GM18867 (cell line): Measurements from ENCODE around the gene MINPP1.
A peak's percentile ranks its signal among the peaks of the same experiment; 100 is the strongest.
"Not testable (repeated sequence)": the region's sequence is repeated elsewhere in the genome, so short reads cannot be mapped to it uniquely, and the experiment has no call there.

Source experiments
- ATAC-seq: cut with Tn5 transposase; IDR thresholded peaks from one replicate; pipeline ENCODE4 v1.9.1; 2021; ENCODE audit warnings: mild to moderate bottlenecking, moderate library complexity; ENCODE audit not compliant: unreplicated experiment

Gene MINPP1, protein sequence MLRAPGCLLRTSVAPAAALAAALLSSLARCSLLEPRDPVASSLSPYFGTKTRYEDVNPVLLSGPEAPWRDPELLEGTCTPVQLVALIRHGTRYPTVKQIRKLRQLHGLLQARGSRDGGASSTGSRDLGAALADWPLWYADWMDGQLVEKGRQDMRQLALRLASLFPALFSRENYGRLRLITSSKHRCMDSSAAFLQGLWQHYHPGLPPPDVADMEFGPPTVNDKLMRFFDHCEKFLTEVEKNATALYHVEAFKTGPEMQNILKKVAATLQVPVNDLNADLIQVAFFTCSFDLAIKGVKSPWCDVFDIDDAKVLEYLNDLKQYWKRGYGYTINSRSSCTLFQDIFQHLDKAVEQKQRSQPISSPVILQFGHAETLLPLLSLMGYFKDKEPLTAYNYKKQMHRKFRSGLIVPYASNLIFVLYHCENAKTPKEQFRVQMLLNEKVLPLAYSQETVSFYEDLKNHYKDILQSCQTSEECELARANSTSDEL

DNA sequence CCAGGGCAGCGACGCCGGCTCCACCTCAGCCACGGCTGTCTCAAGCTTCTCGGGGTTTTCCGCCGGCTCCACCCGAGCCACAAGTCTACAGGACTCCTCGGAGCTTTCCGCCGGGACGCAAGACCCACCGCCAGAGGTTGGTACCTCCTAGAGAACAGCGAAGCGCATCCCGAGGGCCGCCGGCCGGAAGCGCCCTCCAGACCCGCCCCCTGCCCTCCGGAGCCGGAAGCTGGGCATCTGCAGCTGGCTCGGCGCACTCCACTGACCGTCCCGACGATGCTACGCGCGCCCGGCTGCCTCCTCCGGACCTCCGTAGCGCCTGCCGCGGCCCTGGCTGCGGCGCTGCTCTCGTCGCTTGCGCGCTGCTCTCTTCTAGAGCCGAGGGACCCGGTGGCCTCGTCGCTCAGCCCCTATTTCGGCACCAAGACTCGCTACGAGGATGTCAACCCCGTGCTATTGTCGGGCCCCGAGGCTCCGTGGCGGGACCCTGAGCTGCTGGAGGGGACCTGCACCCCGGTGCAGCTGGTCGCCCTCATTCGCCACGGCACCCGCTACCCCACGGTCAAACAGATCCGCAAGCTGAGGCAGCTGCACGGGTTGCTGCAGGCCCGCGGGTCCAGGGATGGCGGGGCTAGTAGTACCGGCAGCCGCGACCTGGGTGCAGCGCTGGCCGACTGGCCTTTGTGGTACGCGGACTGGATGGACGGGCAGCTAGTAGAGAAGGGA is at the start of gene MINPP1:
Gene MINPP1, plus strand, starts transcription at position 254 of the 726 bp plus-strand sequence. Its CDS starts 23 bp downstream, at position 277.
- peak; percentile 88 for ATAC-seq

DNA sequence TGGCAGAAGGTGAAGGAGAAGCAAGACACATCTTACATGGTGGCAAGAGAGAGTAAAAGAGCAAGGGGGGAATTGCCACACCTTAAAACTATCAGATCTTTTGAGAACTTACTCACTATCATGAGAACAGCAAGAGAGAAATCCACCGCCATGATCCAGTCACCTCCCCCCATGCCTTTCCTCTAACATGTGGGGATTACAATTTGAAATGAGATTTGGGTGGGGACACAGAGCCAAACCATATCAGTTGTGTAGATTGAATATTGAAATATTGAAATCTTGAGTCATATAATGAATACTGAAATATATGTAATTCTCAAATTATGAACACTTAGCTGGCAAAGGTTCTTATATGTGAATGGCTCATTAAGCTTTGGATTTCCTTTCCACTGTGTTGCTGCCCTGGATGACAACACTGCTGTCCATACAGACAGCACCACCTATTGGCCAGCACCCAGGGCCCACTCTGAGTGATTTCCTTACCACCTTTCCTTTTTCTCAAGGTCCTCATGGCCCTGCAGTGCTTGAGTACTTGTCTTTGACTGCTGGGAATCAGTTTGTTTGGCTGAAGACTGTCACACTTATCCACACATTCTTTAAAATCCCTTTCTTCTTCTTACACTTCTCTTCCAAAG is 48.0 kb upstream of the MINPP1 start:
- ATAC-seq: not testable (repeated sequence)

DNA sequence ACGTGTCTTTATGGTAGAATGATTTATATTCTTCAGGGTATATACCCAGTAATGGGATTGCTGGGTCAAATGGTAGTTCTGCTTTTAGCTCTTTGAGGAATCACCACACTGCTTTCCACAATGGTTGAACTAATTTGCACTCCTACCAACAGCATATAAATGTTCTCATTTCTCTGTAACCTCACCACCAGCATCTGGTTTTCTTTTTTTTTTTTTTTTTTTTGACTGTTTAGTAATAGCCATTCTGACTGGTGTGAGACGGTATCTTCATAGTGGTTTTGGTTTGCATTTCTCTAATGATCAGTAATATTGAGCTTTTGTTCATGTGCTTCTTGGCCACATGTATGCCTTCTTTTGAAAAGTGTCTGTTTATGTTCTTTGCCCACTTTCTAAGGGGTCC is 42.9 kb upstream of the MINPP1 start:
- not testable (repeated sequence) for ATAC-seq

DNA sequence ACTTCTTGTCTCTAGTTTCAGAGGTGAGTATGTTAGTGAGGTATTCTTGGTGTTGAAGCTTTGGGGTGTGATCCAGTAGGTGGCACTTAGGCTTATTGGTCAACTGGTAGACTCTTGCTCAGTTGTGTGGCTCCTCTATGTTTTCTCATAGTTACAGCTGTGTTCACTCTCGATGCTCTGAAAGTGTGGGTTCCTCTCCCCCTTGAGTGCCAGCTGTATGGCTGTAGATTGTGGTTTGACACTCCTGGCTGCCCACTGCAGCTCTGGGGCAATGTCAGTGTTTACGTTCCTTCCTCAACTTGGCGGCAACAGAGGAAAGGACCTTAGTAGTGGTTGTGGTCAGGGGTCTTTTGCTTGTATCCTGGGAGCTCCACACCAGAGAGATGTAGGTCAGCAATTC is 37.8 kb upstream of the MINPP1 start:
- peak; percentile 67 for ATAC-seq

DNA sequence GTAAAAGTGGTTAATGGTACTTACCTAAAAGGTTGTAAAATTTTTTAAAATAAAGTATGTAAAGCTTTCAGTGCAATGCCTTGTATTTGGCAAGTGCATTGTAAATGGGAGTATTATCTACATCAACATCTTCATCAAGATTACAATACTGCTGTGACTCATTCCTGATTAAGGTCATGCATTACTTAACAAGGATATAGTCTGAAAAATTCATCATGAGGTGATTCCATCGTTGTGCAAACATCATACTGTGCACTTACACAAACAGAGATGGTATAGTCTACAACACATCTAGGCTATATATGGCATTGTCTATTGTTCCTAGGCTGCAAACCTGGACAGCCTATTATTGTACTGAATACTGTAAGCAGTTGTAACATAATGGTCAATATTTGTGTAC is 16.0 kb upstream of the MINPP1 start:
- not testable (repeated sequence) for ATAC-seq

DNA sequence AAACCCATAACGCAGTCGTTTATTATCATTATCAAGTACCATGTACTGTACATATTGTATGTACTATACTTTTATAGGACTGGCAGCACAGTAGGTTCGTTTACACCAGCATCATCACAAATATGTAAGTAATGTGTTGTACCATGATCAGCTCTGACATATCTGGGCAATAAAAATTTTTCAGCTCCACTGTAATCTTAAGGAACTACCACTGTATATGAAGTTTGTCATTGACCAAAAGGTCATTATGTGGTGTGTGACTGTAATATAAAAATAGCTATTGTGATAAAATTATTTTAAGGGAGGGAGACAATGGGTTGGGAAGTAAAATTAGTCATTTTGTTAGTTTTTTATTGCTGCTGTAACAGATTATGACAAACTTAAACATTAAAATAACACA is 14.4 kb upstream of the MINPP1 start:
- ATAC-seq: not testable (repeated sequence)

DNA sequence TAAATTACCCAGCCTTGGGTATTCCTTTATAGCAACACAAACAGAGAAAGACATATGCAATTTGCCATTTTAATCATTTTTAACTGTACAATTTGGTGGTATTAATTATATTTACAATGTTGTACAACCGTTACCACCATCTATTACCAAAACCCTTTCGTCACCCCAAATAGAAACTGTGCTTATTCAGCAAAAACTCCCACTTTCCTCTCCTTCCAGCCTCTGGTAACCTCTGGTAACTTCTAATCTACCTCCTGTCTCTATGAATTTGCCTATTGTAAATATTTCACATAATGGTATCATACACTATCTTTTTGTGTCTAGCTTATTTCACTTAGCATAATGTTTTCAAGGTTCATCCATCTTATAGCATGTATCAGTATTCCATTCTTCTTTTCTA is 12.2 kb upstream of the MINPP1 start:
- ATAC-seq: not testable (repeated sequence)

DNA sequence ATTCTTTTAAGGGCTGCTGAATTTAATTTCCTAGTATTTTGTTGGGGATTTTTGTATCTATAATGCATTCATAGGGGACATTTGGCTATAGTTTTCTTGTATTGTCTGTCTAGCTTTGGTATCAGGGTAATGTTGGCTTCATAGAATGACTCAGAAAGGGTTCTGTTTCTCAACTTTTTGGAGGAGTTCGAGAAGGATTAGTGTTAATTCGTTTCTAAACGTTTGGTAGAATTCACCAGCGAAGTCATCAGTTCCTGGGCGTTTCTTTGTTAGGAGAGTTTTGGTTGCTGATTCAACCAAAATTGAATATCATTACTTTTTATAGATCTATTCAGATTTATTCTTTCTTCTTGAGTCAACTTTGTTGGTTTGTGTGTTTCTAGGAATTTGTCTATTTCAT is 9.2 kb upstream of the MINPP1 start:
- not testable (repeated sequence) for ATAC-seq

DNA sequence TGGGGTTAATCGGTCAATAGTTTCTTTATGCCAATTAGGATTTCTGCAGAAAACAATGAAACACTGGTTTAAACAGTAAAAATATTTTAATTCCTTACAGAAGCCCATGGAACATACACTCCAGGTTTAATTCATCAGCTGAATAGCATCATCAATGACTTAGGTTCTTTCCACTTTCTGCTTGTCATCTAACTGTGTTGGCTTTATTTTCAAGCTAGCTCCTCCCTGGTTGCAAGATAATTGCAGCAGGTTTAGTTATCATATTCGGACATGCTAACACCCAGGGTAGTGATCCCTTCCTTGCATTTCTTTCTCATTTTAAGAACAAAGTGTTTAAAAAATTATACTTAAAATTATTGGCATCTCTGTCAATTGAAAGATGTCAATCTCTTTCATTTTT is 7.3 kb upstream of the MINPP1 start:
- not testable (repeated sequence) for ATAC-seq

DNA sequence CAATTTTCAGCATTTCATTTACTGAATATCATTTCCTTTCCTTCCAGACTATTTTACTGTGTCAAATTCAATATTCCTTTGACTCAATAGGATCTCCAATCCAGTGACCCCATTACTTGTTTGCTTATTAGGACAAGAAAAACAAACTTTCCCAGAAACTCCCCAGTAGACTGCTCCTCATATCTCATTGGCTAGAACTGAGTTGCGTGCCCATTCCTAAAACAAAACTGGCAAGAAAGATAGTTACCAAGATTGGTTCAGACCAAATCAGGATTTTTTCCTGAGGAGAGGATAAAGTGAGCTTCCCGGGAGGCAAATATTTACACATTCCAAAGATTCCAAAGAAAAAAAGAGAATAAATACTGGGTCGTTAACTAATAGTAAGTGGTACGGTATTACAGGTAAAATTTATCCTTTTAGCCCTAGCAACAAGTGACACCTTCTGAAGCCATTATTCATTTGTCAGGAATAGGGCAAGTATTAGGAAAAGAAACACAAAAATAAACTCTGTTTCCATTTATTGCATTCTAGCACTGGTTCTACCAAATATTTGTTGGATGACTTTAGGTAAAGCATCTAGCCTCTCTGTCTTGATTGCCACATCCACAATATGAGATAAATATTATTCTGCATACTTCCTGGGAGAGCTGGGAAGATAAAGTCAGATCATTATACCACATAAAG is 6.4 kb upstream of the MINPP1 start:
- not testable (repeated sequence) for ATAC-seq

DNA sequence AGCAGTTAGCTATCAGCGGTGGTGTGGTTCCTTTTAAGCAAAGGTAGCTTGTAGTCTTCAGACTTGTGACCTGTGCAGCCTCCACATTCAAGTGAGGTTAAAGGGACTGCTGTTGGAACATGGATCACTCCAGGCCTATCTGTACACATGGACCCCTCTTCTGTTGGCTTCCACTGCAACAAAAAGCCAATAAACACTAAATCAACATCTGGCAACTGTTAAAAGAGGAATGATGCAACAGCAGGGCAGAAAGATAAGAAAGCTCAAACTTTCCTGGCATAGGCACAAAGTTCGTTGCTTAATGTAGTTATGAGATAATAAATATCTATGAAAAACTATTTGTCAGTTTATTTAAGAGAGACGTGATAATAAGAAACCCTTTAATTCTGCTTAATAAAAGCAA is 4.0 kb upstream of the MINPP1 start:
- ATAC-seq: no peak

DNA sequence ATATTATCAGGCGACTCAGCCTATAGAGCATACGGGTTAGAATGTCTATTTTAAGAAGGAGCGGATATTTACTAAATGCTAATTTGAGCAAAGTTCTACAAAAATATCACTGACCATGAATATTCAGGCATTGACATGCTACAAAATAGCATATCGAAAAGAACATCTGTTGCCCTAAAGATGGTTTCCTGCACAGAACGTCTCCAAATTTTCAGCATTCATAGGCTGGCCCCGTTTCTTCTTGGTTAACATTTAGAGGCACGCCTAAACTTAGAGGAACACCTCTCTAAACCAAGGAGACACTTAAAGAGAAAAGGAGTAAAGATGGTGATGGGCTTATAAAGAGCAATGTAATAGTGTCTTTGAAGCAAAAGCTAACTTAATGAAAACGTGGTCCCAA is 1.3 kb upstream of the MINPP1 start:
- no peak for ATAC-seq

DNA sequence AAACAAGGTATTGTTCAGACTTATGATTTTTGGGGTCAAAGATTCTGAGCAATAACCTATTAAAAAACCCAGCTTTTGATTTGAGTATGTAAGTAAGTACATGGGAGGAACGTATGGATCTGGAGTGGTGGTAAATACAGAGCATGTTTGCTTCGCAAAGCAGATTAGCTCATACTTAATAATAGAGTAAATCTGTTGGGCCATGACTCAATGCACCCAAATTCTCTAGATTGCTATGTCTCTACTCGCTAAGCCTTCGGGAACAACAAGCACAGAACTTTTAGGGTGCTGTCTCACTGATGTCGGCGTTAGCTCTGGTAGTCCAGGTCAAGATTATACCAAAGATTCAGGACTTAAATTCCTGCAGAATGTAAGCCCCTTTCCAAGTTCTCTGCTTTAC is 807 bp upstream of the MINPP1 start:
- ATAC-seq: no peak

DNA sequence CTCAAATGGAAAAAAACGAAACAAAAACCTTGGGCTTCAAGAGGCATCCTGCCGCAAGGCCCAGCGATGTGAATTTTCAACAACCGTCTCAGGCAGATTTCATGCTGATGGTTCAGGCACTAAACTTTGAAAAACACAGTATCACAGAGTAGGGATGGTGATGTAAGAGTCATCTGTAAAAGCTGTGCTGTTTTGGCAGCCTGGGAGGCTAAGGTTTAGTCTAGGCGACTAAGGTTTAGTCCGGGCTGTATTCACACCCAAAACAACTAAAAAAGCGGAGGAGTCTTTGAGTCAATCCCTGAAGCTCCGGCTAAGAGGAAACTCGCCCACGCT is 420 bp upstream of the MINPP1 start:
- no peak for ATAC-seq

DNA sequence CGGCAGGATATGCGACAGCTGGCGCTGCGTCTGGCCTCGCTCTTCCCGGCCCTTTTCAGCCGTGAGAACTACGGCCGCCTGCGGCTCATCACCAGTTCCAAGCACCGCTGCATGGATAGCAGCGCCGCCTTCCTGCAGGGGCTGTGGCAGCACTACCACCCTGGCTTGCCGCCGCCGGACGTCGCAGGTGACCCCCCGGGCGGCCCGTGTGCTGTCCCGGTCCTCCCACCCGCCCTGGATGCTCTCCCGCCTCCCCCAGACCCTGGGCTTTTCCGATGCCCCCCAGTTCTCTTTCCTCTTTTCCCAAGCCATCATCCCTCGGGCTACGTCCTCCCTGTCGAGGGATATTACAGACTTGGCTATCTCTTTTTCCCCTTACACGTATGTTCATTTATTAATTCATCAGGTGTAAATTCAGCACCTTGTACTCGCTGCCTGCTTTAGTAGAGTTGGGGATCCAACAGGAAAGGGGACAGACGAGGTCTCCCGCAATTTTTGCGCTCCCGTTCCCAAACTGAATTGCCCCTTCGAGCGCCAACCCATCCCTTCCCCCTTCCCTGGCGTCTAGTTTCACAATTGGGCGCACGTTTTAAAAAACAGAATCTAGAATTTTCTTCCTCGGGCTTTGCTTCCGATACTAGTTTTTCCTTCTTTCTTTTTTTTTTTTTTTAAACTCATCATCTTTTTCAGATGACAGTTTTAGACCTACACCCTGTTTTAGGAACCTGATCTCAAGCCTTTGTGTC is 846 bp downstream of the MINPP1 start:
- peak; percentile 68 for ATAC-seq

DNA sequence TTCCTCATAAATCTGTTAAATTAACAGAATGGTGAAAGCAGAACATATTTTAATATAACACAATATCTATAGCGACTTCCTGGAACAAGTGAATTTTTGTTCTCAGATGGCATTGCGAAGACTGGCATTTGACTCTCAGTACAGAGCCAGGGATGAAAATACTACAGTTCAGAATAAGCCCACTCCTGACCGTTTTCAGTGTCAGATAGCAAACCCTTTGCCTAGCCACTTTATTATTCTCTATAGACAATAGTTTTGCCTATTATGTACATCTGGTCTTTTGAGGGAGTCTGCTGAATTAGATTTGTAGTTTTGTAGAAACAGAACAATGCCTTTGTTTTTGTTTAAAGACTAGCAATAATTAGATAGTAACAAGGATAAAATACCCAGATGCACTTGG is 2.3 kb downstream of the MINPP1 start:
- no peak for ATAC-seq

DNA sequence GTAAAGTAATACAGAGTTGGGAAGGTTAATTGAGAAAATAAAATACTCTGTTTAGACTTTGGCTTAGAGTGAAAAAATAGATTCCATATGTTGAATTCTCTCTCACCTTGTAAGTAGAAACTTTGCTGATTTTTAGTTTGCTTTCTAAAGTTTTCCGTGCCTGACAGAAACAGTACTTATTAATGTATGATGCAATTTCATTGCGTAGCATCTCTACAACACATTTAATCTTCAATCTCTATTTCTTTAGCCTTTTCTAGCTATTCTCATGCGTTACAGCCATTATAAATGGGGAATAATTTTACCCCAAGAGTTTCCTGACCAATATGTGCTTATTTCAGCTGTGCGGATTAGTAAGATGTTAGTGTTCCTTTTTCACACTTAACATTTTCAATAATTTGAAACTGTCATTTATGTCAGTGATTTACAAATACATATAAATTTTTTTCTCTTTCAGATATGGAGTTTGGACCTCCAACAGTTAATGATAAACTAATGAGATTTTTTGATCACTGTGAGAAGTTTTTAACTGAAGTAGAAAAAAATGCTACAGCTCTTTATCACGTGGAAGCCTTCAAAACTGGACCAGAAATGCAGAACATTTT is 3.3 kb downstream of the MINPP1 start:
- no peak for ATAC-seq

DNA sequence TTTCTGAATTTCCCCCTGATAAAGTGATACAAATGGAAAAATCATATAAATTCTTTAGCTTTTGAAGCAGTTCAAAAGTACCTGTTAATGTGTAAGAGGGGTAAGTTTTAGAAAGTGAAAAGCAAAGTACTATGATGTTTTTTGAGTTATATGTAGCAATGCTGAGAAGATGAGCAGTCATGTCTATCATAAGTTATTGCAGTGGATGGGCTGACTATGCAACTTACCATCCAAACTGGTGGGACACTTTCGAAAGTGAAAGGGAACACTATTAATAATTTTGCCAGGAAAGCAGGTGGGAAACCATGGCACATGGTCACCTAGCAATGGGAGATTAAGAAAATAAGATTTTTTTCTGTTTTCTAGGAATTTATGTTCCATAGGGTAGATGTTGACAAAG is 4.1 kb downstream of the MINPP1 start:
- ATAC-seq: no peak

DNA sequence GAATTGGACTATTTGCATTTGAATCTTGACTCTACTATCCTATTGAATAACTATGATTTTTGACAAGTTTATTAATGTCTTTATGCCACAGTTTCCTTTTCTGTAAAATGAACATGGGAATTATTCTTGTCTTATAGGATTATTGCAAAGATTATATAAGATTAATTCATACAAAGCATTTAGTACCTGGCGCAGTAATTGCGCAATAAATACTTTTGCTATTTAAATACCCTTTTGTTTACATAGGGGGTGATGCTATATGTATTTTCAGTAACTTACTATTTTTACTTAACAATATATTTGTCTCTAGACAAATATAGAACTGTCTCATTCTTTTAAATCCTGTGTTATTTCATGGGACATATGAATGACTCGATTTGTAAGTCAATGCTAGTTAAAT is 5.3 kb downstream of the MINPP1 start:
- ATAC-seq: no peak

DNA sequence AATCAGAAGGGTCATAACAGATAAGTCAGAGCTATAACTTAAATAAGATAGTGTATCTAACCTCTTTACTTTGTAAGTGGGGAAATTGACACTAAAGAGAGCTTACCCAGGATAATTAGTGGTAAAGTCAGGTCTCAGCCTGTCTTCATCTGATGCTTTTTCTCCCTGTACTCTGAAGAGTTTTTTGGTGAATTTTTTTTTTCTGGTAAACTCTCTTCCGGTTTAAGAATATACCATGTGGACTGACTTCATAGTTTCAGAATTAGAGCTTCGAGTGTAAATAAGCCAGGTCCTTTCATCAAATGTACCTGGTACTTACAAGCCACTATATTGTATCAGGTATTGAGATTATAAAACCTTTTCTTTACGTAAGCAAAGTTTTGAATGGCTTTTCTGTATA is 6.8 kb downstream of the MINPP1 start:
- no peak for ATAC-seq
